Right lobe of liver (tissue), 6 donors: ENCODE results near the gene AADACL2. TPM values are rescaled to one million over a fixed set of nuclear protein-coding genes. Genes with fewer than 3 reads are reported as not detected.

Experiments used
- ATAC-seq, 4 donors: fragments of 200-7000 bp; cut with Tn5 transposase; one replicate each; pipeline ENCODE4 v1.9.1; 2020; ENCODE audit warnings: mild to moderate bottlenecking in 4 of 4, moderate library complexity in 4 of 4
- DNase-seq, 3 donors: peaks; one replicate each; pipeline ENCODE4 v3.0.0-alpha.2; 2020
- H3K27ac ChIP-seq, 3 donors: fragments of 200-600 bp; one replicate each; pipeline ENCODE4 v1.8.0; 2022
- H3K27me3 ChIP-seq, 2 donors: fragments of 200-600 bp; one replicate each; pipeline ENCODE4 v1.8.0; 2022
- H3K36me3 ChIP-seq, 4 donors: fragments of 200-600 bp; sonication (generic) in 1 of 4; one replicate each; pipeline versions ENCODE4 v1.5.1 to v1.8.0; 2017 to 2022; ENCODE audit warnings: control low read depth in 1 of 4
- H3K4me1 ChIP-seq, 4 donors: fragments of 200-600 bp; sonication (generic) in 1 of 4; one replicate each; pipeline versions ENCODE4 v1.5.1 to v1.8.0; 2017 to 2022; ENCODE audit warnings: control low read depth in 1 of 4
- H3K4me3 ChIP-seq, 3 donors: fragments of 200-600 bp; one replicate each; pipeline ENCODE4 v1.8.0; 2022
- H3K9me3 ChIP-seq, 4 donors: fragments of 200-600 bp; sonication (generic) in 1 of 4; one replicate each; pipeline versions ENCODE4 v1.5.1 to v1.8.0; 2017 to 2022; ENCODE audit warnings: control low read depth in 1 of 4
- CTCF ChIP-seq, 4 donors: fragments of 200-600 bp in 3 of 4; fragments of 450-650 bp in 1 of 4; IDR thresholded peaks; one replicate each; pipeline versions ENCODE4 v1.5.1 to v1.8.0; 2016 to 2022; ENCODE audit warnings: antibody characterized with exemption in 4 of 4, mild to moderate bottlenecking in 2 of 4
- POLR2A ChIP-seq: fragments of 450-650 bp; IDR thresholded peaks from one replicate; pipeline ENCODE4 v1.6.1; 2017; ENCODE audit warnings: antibody characterized with exemption, mild to moderate bottlenecking
- WGBS: methylation state at CpG from one replicate; pipeline ENCODE4 v1.1.6; 2018; ENCODE audit warnings: low coverage, low lambda C conversion rate; ENCODE audit not compliant: insufficient coverage; ENCODE audit errors: missing lambda C conversion rate; 5-methylcytosine and 5-hydroxymethylcytosine counted together
- intact Hi-C, 2 donors: fragments of 100-400 bp; cut with DNase I; formaldehyde crosslinking; loops; one replicate each; pipeline versions ENCODE4 v1.11.2 to v1.14.1; 2022
- total RNA-seq, 6 experiments: library from RNA; depleted of rRNA in 2 of 6; stranded (reverse); fragments of >200 nt in 2 of 6; fragmentation: NEBNext Ultra II Directional in 3 of 6; extraction: Animal tissue kit (Norgen Biotek cat#: 25700) in 3 of 6; gene quantifications; one replicate each; pipeline versions ENCODE4 v1.1.0 to v1.2.4, GENCODE V29; 2016 to 2023
- donor health status: DM: no; HTN: yes; CAD: no.
- donor health status: DM: no; HTN: no; CAD: no.
- donor health status: DM: no; HTN: no; CAD: no.
- donor health status: DM: no; HTN: yes; CAD: no.
- donor health status: DM: no; HTN: yes; CAD: no.

Gene AADACL2
- total RNA-seq, 6 experiments from 2014 or later = not detected

GRCh38 chr3:151732861-151733260 lies 866 bp upstream of the AADACL2 start:
- Histone ChIP-seq H3K4me3 (no peak overlapping the region), H3K9me3 (no peaks in the 10 kb centered on the region), H3K27me3 (no peaks in the 10 kb centered on the region), H3K36me3 (no peaks in the 10 kb centered on the region), H3K27ac (no peak overlapping the region), H3K4me1 (no peaks in the 10 kb centered on the region)
- no peak for DNase-seq
- TF ChIP-seq POLR2A (no peak), CTCF (IDR thresholded peaks at IDR 0.05) (no peak)
- intact Hi-C loops = no loop called here
- ATAC-seq = no peak
- WGBS = no CpG with 5 or more reads among the region's 2 CpGs

- no peak overlapping the region for H3K27ac ChIP-seq
These were observed 6.9 kb downstream of the AADACL2 start for GRCh38 chr3:151740581-151740980.

GRCh38 chr3:151743855-151744254 lies 10.1 kb downstream of the AADACL2 start:
- no peak overlapping the region for H3K27ac ChIP-seq
- no peaks in the 10 kb centered on the region for H3K9me3 ChIP-seq
- DNase-seq (no peak), ATAC-seq (no peak)
- intact Hi-C loops = no loop called here
- H3K27me3 ChIP-seq = no peaks in the 10 kb centered on the region
- 51% methylated on average over 4 of the region's 4 CpGs for WGBS
- no peaks in the 10 kb centered on the region for H3K36me3 ChIP-seq
- no peaks in the 10 kb centered on the region for H3K4me1 ChIP-seq
- no peak for TF ChIP-seq CTCF (IDR thresholded peaks at IDR 0.05)
- TF ChIP-seq POLR2A = no peak
- no peak overlapping the region for H3K4me3 ChIP-seq

More at GRCh38 chr3:151740581-151740980, 6.9 kb downstream of the AADACL2 start:
- no peaks in the 10 kb centered on the region for H3K36me3 ChIP-seq
- no peak overlapping the region for H3K4me3 ChIP-seq
- DNase-seq = no peak
- no peak for ATAC-seq
- intact Hi-C loops = no loop called here
- TF ChIP-seq POLR2A = no peak
- 59% methylated on average over 4 of the region's 4 CpGs for WGBS
- H3K9me3 ChIP-seq = no peaks in the 10 kb centered on the region
- H3K27me3 ChIP-seq = no peaks in the 10 kb centered on the region
- no peaks in the 10 kb centered on the region for H3K4me1 ChIP-seq

GRCh38 chr3:151750181-151750580 lies 16.5 kb downstream of the AADACL2 start:
- H3K4me1 ChIP-seq = peaks cover 0 to 11% (median 0%) of the 10 kb centered on the region in 4 donors
- no peaks in the 10 kb centered on the region for H3K36me3 ChIP-seq
- 73% methylated on average over 6 of the region's 6 CpGs for WGBS
- H3K9me3 ChIP-seq = no peaks in the 10 kb centered on the region
- TF ChIP-seq CTCF (IDR thresholded peaks at IDR 0.05) = no peak
- TF ChIP-seq POLR2A = no peak
- ATAC-seq (no peak), DNase-seq (no peak)
- intact Hi-C loops = no loop called here
- no peak overlapping the region for H3K4me3 ChIP-seq
- H3K27ac ChIP-seq = no peak overlapping the region
- no peaks in the 10 kb centered on the region for H3K27me3 ChIP-seq

- Histone ChIP-seq H3K9me3 (no peaks in the 10 kb centered on the region), H3K4me3 (no peak overlapping the region), H3K27me3 (no peaks in the 10 kb centered on the region), H3K4me1 (peaks cover 0 to 11% (median 0%) of the 10 kb centered on the region in 4 donors), H3K27ac (no peak overlapping the region), H3K36me3 (no peaks in the 10 kb centered on the region)
- intact Hi-C loops = no loop called here
- DNase-seq = no peak
- TF ChIP-seq POLR2A (no peak), CTCF (IDR thresholded peaks at IDR 0.05) (no peak)
- WGBS = 64% methylated on average over 2 of the region's 2 CpGs
- ATAC-seq = no peak
These were observed 17.0 kb downstream of the AADACL2 start for GRCh38 chr3:151750678-151751077.
